ENCODE results near the gene CCDC148.

DNA sequence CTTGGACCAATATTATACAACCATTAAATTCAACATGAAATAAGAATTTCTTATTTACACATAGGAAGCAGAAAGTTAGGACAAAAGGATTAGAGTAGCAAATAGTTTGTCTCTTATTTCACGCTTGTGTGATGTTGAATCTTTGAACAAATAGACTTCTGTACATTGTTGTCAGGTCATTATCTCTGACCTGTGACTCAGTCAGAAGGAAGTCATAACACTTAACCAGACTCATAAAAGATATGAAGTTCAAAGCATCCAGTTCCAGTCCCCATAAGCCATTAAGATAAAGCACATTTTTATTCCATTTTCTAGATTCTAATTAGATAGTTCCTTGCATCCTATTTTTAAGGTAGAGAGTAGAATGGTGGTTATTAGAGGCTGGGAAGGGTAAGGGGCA is 224.1 kb downstream of the CCDC148 start:
- TF ChIP-seq EZH2phosphoT487 (IDR thresholded peaks at IDR 0.05; ENCODE audit: insufficient read depth, low read depth) (no peak), EZH2 (IDR thresholded peaks at IDR 0.05; ENCODE audit: insufficient read depth, poor library complexity, severe bottlenecking) (no peak)

Data from GM23248 (cell line).